ENCODE results near the gene CPN1.

Gene CPN1

DNA sequence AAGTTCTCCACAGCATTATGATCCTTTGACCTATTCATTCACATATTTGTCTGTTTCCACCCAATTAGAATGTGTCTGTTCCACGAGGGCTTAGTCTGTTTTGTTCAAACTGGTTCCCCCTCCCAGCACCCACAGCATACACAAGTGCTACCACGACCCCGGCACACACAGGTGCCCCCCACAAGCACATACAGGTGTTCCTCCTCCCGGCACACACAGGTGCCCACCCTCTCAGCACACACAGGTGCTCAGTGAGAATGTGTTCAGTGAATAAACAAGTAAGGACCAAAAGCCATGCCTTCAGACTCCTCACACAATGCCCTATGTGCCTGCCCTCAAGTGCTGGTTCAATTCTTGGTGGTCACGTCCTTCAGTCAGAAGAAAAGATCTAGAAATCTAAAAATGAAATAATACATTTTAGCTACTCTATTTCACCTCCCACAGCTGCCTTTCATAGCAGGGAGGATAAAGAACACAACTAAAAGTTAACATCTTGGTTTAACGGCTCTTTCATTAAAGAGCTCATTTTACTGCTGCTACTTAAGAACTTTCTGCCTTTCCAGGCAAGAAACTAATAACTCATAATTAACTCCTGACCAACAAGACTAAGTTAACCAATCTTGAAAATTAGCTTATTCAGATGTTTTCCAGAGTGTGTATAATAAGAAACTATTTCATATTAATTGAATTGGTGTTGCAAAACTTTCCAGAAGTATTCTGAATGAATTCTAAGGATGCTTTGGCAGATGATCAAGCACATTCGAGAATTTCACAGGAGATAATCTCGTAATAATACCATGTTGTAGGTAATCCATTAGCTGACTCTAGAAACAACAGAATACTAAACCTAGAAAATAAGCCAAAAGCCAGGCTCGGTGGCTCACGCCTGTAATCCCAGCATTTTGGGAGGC lies 74.2 kb downstream of the CPN1 start:
- Histone ChIP-seq H3K36me3 (no peaks in the 10 kb centered on the region), H3K9me3 (no peaks in the 10 kb centered on the region), H3K4me1 (peaks cover 8% of the 10 kb centered on the region), H3K4me3 (ENCODE audit: low read depth, low read length) (no peak overlapping the region), H3K27me3 (no peaks in the 10 kb centered on the region)
- DNase-seq = no peak
- TF ChIP-seq, protein P1, sequence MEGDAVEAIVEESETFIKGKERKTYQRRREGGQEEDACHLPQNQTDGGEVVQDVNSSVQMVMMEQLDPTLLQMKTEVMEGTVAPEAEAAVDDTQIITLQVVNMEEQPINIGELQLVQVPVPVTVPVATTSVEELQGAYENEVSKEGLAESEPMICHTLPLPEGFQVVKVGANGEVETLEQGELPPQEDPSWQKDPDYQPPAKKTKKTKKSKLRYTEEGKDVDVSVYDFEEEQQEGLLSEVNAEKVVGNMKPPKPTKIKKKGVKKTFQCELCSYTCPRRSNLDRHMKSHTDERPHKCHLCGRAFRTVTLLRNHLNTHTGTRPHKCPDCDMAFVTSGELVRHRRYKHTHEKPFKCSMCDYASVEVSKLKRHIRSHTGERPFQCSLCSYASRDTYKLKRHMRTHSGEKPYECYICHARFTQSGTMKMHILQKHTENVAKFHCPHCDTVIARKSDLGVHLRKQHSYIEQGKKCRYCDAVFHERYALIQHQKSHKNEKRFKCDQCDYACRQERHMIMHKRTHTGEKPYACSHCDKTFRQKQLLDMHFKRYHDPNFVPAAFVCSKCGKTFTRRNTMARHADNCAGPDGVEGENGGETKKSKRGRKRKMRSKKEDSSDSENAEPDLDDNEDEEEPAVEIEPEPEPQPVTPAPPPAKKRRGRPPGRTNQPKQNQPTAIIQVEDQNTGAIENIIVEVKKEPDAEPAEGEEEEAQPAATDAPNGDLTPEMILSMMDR (IDR thresholded peaks at IDR 0.05; ENCODE audit: low read depth, low read length) = no peak

DNA sequence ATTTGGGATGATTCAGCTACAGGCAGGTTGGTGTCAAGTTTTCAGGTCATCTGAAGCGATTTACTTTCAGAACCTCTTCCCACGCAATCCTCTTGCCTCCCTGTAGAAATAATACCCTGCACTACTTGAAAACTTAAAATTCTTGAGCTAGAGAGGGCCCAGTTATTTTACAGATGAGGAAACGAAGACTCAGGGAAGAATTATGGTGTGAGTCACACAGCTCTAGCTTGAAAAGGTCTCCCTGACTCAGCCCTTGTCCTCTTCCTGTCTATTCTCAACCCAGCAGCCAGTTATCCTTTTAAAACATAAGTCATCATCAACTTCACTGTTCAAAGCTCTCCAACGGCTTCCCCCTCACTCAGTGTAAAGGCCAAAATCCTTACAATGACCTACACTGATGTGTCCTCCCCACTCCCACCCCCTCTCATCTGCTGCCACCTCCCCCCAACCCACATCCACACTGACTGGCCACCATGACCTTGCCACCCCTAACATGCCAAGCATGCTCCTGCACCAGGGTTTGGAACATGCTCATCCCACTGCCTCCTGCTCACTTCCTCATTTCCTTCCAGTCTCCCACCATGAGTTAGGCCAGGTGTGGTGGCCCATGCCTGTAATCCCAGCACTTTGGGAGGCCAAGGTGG lies 75.3 kb downstream of the CPN1 start:
- DNase-seq = no peak
- H3K4me1 ChIP-seq = peaks cover 8% of the 10 kb centered on the region
- TF ChIP-seq, protein P1 (IDR thresholded peaks at IDR 0.05; ENCODE audit: low read depth, low read length) = no peak
- H3K9me3 ChIP-seq = no peaks in the 10 kb centered on the region
- H3K4me3 ChIP-seq (ENCODE audit: low read depth, low read length) = no peak overlapping the region
- no peaks in the 10 kb centered on the region for H3K36me3 ChIP-seq
- H3K27me3 ChIP-seq = no peaks in the 10 kb centered on the region

DNA sequence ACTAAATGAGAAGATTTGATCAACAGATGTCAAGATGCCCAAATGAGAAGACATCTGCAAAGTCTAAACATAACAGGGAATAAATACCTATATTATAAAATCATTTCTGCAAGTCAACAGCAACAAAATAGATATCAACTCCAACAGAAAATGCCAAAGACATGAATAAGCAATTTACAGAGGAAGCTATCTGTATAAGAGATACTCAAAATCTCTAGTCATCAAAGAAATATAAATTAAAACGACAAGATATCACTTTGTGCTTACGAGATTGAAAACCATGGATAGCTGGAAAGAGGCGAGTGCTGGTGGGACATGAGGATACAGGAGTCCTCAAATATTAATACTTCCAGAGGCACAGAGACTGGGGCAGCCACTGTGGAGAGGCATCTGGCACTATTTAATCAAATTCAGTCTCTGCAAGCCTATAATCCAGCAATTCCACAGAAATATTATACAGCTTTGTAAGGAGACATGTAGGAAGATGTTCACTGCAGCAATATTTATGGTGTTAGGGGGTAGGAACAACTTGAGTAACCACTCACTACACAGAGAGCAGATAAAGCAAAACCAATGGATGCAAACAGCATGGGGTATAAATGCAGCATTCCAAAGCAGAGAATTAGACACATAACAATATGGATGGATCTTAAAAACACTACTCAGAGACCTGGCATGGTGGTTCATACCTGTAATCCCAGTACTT lies 76.7 kb downstream of the CPN1 start:
- no peak for DNase-seq
- H3K4me1 ChIP-seq = peaks cover 8% of the 10 kb centered on the region
- H3K9me3 ChIP-seq = no peaks in the 10 kb centered on the region
- no peaks in the 10 kb centered on the region for H3K27me3 ChIP-seq
- TF ChIP-seq, protein P1 (IDR thresholded peaks at IDR 0.05; ENCODE audit: low read depth, low read length) = no peak
- no peaks in the 10 kb centered on the region for H3K36me3 ChIP-seq
- H3K4me3 ChIP-seq (ENCODE audit: low read depth, low read length) = no peak overlapping the region

DNA sequence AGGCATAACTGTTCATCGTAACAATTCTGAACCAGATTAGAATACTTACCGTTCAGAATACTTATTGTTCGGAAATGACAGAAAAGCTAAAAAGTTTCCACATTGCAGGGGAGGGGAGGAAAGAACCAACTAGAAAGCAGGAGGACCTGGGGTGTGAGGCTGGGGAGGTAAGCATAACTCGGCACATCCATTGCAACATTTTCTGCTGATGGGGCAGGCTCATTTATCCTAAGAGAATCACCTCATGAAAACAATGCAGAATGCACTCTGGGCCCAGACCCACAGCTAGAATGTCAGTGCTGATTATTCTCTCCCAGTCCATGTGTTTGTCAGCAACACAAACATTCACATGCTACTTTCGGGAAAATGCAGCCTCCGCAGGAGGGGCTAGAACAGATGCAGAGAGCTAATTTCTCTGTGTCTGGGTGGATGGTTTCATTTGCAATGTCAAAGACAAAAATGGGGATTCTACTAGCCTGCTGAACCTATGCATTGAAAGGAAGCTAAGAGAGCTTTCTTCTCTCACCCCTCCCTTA lies 81.5 kb downstream of the CPN1 start:
- Histone ChIP-seq H3K36me3 (no peaks in the 10 kb centered on the region), H3K27me3 (no peaks in the 10 kb centered on the region), H3K4me1 (no peaks in the 10 kb centered on the region; the same call in 1 of the 2 replicates), H3K9me3 (no peaks in the 10 kb centered on the region), H3K4me3 (ENCODE audit: low read depth, low read length) (no peak overlapping the region)
- DNase-seq = no peak
- TF ChIP-seq, protein P1 (IDR thresholded peaks at IDR 0.05; ENCODE audit: low read depth, low read length) = no peak

DNA sequence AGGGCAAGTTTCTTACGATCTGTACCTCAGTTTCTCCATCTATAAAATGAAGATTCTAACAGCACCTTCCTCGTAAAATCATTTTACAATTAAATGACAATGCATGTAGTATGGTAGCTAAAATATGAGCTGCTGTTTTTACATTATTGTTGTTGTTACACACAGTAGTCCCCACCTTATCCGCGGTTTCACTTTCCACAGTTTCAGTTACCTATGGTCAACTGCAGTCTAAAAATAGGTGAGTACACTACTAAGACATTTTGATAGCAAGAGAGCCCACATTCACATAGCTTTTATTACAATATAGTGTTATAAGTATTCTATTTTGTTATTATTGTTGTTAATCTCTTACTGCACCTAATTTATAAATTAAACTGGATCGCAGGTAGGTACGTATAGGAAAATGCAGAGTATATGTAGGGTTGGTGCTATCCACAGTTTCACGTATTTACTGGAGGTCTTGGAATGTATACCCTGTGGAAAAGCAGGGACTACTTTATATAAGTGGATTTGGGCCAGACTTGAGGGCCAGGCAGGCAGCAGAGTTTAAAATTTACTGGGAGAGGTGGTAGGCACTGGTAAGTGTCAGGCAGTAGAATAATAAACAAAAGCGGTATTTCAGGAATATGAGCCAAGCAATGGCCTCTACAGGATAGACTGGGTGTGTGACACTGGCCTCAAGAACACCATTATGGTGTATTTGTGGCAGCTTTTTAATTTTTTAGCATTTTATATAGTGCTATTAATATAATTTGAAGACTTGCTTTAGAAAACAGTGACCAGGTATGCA lies 82.2 kb downstream of the CPN1 start:
- Histone ChIP-seq H3K27me3 (no peaks in the 10 kb centered on the region), H3K36me3 (no peaks in the 10 kb centered on the region), H3K4me1 (no peaks in the 10 kb centered on the region; the same call in 1 of the 2 replicates), H3K4me3 (ENCODE audit: low read depth, low read length) (no peak overlapping the region), H3K9me3 (no peaks in the 10 kb centered on the region)
- TF ChIP-seq, protein P1 (IDR thresholded peaks at IDR 0.05; ENCODE audit: low read depth, low read length) = no peak
- DNase-seq = no peak
